ENCODE results near the gene CORO2A.
"Not testable (repeated sequence)": the region's sequence is repeated elsewhere in the genome, so short reads cannot be mapped to it uniquely, and the experiment has no call there.

CORO2A gene

GRCh38 chr9:98104445-98104881 is 88.0 kb downstream of the CORO2A start:
- DNase-seq: peak; percentile 81 to 87

GRCh38 chr9:98101868-98102273 is 90.6 kb downstream of the CORO2A start:
- DNase-seq: peak; percentile 91 to 92

GRCh38 chr9:98101416-98101815 is 91.0 kb downstream of the CORO2A start:
- DNase-seq: no peak

GRCh38 chr9:98100456-98100855 is 92.0 kb downstream of the CORO2A start:
- no peak for DNase-seq

- DNase-seq: no peak
Measured at GRCh38 chr9:98099898-98100297, 92.5 kb downstream of the CORO2A start.

- no peak for DNase-seq
Measured at GRCh38 chr9:98099346-98099745, 93.1 kb downstream of the CORO2A start.

- no peak for DNase-seq
Measured at GRCh38 chr9:98097836-98098235, 94.6 kb downstream of the CORO2A start.

GRCh38 chr9:98096091-98096490 is 96.3 kb downstream of the CORO2A start:
- no peak for DNase-seq

- DNase-seq: no peak
Measured at GRCh38 chr9:98095401-98095800, 97.0 kb downstream of the CORO2A start.

GRCh38 chr9:98094851-98095250 is 97.6 kb downstream of the CORO2A start:
- no peak for DNase-seq

GRCh38 chr9:98094316-98094715 is 98.1 kb downstream of the CORO2A start:
- DNase-seq: no peak

GRCh38 chr9:98092613-98092931 is 99.9 kb downstream of the CORO2A start:
- DNase-seq: no peak

- no peak for DNase-seq
Measured at GRCh38 chr9:98091735-98092612, 100.5 kb downstream of the CORO2A start.

- not testable (repeated sequence) for DNase-seq
Measured at GRCh38 chr9:98090674-98091073, 101.8 kb downstream of the CORO2A start.

GRCh38 chr9:98087420-98088354 is 104.8 kb downstream of the CORO2A start:
- no peak for DNase-seq

- DNase-seq: no peak
Measured at GRCh38 chr9:98086461-98086860, 106.0 kb downstream of the CORO2A start.

GRCh38 chr9:98085944-98086343 is 106.5 kb downstream of the CORO2A start:
- DNase-seq: no peak

- no peak for DNase-seq
Measured at GRCh38 chr9:98085058-98085457, 107.4 kb downstream of the CORO2A start.

- no peak for DNase-seq
Measured at GRCh38 chr9:98084396-98084795, 108.0 kb downstream of the CORO2A start.

GRCh38 chr9:98083566-98084183 is 108.8 kb downstream of the CORO2A start:
- no peak for DNase-seq

- no peak for DNase-seq
Measured at GRCh38 chr9:98083061-98083501, 109.4 kb downstream of the CORO2A start.

GRCh38 chr9:98081477-98082219 is 110.8 kb downstream of the CORO2A start:
- peak in 1 of 2 experiments; percentile 5 for DNase-seq

Data from AML-193 (cell line).